ENCODE results near the gene CYP17A1.

The CYP17A1 gene

DNA sequence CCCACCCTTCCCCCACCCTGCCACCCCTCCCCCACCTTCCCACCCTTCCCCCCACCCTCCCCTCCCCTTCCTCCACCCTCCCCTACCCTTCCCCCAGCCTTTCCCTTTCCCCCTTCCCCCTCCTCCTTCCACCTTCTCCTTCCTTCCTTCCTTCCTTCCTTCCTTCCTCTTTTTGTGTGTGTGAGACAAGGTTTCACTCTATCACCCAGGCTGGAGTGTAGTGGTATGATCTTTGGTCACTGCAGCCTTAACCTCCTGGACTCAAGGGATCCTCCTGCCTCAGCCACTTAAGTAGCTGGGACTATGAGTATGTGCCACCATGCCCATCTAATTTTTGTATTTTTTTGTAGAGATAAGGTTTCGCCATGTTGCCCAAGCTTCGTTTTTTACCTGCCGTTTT is 35.2 kb downstream of the CYP17A1 start:
- no peak for DNase-seq

GRCh38 chr10:102801496-102801895 is 35.7 kb downstream of the CYP17A1 start:
- no peak for DNase-seq

DNA sequence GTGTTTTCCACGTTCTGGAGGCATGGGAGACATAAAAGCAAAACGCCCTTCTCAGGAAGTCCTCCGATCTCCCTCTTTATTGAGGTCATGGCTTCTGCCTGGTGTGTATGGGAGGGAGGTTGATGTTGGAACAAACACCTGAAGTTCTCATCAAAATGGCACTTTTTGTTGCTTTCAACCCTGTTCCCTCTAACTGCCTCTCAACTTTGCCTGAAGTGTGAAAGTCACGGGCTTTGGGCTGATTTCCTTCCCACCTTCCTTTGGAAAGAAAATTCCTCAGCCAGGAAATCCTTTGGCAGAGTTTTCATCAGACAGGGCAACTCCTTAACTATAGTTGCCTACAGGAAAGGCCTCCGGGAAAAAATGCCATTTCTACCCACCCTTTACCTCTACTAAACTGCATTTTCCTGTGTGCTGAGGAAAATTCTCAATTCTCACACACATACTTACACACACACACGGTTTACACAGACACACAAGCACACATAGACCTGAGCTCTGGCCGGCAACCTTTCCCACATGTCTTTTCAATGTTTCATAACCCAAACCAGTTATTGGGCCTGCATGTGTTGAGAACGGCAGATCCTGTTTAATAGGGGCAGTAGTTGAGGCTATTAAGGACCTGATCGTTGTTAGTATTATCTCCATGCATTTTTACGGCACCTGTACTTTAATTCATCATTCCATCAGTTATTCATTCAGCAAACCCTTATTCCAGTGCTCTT is 36.4 kb downstream of the CYP17A1 start:
- DNase-seq, result no peak

- no peak for DNase-seq
Observed at GRCh38 chr10:102799691-102800471, 37.3 kb downstream of the CYP17A1 start.

DNA sequence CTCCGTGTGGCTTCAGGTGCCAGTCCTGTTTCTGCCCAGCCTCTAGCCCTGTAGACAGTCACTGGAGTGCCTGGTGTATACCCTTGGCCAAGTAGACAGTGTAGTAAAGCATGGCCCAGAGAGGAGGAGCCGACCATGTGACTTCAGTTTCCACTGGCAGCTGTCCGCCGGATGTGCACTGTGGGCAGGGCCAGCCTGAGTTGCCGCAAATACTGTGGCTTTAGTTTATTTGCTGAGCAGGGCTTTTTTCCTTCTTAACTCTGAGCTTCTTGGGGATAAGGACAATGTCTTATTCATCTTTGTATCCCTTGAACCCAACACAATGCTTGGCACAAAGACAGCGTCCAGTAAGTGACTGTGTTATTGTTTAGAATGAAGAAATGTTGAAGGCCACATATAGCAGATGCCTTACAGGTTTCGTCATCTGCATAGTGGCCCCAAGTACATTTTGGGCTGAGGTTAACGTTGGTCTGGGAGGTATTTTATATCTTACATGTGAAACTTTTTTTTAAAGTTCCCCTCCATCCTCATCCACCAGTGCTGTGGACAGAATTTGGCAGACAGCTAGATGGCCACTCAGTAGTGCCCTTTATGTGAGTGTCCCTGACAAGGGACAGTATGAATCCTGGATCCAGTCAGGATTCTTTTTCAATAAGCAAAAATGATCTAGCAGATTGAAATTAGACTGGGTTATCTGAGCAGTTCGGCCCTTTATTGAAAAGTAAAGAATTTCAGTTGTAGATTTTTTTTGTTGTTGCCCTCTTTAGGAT is 40.6 kb downstream of the CYP17A1 start:
- peak; percentile 65 for DNase-seq

DNA sequence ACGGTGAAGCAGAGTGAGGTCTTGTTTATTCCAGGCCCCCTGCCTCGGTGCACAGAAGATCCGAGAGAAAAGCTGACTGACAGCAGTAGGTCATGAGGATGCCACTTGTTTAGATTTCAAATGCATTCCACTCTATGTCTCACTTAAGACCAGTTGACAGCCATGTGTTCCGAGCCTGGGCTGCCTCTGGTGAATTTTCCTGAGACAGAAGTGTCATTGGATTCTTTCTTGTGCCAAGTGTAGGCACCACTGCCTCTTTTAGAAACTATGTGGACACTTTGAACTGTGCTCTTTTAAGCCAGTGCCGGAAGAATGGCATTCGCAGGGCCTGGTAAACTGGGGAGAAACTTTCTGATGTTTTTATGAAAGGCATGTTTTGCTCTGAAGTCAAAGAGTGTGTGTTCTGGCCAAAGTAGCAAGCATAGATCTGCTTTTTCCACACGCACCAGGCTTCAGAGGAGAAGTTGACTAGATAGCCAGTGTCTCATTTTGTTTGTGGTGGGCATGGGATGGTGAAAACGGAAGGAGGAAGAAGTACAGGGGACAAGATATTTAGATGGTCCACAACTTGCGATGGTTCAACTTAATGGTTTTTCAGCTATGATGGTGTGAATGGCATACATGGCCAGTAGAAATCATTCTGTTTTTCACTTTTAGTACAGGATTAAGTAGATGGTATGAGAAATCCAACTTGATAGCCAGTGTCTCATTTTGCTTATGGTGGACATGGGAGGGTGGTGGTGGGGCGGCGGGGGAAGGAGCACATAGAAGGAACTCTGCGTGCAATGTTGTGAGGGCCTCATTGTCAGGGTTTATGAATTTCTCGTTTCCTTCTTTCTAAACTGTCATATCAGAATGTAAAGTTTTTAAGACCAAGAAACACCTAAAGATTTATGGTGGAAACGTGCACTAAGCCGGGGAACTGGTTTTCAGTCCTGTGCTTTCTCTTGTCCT is 41.5 kb downstream of the CYP17A1 start:
- DNase-seq, result no peak

DNA sequence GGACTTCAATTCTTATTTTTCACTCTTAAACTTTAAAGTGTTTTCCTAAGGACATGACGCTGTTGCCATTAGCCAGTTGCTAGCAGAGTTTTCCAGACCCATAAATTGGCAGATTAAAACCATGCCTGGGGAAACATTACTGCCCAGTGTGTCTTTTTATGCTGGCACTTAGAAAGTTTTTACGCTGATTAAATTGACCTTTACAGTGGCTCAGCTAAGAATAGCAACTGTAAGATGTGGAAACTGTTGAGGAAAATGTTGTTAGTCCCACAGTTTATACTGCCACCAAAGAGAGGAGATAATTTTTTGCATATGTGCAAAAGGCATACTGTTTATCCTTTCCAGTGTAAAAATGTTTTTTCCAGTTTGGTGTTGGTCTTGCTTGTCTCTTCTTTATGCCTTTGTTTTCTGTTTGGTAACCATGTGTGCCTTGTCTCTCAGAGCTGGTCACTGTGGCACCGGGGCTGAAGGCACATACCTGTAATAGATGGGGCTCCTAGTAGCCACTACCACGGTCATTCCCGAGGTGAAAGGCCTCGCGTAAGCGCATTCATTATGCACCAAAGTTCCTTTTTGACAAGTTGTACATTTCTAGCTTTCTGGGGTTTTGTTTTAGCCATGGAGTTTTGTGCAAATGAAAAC is 45.3 kb downstream of the CYP17A1 start:
- no peak for DNase-seq

- no peak for DNase-seq
Observed at GRCh38 chr10:102785818-102786217, 51.4 kb downstream of the CYP17A1 start.

DNA sequence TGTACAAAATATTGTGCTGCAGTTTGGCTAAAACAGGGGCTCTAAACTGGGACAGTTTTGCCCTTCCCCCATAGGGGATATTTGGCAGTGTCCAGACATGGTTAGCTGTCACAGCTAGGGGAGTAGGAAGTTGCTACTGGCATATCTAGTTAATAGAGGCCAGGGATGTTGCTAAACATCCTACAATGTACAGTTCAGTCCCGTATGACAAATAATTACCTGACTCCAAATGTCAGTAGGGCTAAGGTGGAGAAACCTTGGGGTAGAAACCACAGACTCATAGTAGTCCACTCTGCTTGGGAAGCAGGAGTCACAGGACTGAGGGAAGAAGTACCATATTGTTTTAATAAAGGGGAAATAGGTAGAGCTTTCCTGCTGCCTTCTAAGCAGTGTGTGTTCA is 53.6 kb downstream of the CYP17A1 start:
- no peak for DNase-seq

DNA sequence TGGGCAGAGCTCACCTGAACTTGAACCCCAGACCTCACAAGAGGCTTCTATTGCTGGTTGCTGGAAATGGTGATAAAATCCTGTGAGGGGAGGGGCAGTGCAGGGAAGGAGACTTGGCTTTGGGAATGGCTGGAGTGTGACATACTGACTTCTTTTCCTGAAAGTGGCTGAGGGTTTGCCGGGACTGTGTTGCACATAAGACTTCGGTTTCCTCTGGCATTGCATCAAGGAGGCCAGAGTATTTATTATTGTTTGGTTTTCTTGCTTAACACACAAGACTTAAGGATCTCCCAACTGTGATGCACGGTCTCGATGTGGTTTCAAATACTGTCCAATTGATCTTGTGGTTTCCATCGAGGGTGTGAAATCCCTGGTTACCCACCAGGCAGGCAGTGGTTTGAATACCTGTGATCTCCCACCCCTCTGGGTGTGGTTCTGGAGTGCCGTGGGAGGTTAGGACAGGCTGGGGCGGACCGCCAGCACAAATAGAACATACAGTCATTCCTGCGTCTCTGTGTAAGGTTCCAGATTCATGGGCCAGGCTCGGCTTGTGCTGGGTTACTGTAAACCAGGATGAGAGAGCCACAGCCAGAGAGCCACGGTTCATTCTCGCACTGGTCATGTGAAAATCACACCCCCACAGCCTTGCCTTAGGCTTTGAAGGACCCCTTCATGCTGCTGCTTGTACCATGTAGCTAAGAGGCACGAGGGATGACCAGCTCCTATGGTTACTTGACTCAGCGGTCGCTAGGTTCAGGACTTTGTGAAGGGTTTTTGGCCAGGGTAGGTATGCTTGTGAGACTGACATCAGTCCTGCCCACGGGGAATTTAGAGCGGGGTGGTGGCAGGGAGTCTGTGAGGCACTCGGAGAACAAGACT is 54.3 kb downstream of the CYP17A1 start:
- no peak for DNase-seq

- DNase-seq, result no peak
Observed at GRCh38 chr10:102781921-102782557, 55.2 kb downstream of the CYP17A1 start.

DNA sequence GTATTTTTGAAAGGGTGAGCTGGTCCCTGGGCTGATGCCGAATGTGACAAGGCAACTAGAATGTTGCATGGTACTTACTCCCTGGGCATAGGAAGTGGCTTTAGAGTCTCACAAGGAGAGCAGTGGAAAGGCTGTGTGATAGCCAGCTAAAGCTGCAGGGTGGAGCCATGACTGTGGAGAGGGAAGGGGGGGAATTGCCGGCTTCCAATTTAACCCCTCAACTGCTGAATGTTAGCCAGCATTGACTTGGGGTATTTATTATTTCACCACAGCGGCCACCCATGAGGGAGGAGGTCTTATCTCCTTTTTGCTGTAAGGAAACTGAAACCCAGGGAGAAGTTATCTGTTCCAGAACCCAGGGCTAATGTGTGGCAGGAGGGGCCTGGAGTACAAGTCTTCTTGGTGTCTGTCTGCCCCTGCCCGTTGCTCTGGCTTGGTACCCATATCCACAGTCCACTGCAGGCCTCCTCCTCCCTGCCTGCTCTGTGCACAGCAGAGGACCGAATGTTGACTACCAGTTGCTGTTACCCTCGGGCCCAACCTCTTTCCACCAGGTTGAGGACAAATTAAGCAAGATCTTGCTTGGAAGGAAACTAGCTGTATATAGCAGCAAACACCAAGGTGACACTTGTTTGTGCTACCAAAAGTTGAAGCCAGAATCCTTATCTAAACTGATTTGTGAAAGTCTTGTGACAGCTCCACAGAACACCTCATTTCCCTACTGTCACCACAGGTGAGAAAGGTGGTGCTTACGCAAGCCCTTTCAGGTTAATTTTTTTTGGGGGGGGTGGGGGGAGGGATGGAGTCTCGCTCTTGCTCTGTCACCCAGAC is 55.9 kb downstream of the CYP17A1 start:
- no peak for DNase-seq
